8988T (cell line): ENCODE measurements around the gene CLCN5.
"Not testable (repeated sequence)": the region's sequence is repeated elsewhere in the genome, so short reads cannot be mapped to it uniquely, and the experiment has no call there.

Experiments used
- DNase-seq: peaks from one replicate; pipeline ENCODE4 v3.0.0; 2011

Gene CLCN5

DNA sequence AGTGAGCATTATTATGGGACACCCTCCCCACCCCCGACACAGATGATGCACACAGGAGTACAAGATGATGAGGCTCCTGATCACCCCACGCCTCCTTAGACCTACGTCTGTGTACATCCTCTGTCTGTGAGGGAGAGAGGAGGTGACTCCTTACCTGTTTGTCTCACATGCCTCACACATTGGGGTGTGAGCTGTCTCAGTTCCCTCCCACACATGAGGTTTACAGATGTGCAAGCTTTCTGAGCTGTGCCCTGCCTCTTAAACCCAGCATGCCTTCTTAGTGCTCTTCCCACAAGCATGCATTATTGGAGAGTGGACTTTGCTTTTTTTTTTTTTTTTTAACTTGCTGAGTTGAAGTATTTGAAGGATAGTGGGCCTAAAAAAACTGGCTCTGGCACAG lies 76.7 kb downstream of the CLCN5 start:
- no peak for DNase-seq

DNA sequence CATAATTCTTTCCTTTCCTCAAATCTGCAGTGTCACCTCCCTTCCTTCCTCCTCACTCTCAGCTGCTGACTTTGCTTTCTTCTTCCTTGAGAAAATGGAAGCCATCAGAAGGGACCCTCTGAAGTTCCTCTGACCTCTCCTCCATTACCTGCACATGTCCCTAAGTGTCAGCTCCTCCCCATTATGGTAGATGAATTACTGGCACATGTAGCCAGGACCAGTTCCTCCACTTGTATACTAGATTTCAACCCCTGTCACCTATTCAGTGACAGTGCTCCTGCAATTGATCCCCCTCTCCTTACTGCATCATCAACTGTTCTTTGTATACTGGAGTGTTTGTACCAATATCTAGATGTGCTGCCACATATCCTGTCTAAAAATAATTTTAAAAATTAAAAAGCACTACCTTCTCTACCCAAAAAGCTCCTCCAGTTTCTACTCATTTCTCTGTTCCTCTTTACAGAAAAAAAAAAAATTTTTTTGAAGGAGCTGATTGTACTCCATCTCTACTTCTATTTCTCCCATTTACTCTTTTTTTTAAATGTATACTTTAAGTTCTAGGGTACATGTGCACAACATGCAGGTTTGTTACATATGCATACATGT lies 78.6 kb downstream of the CLCN5 start:
- no peak for DNase-seq

DNA sequence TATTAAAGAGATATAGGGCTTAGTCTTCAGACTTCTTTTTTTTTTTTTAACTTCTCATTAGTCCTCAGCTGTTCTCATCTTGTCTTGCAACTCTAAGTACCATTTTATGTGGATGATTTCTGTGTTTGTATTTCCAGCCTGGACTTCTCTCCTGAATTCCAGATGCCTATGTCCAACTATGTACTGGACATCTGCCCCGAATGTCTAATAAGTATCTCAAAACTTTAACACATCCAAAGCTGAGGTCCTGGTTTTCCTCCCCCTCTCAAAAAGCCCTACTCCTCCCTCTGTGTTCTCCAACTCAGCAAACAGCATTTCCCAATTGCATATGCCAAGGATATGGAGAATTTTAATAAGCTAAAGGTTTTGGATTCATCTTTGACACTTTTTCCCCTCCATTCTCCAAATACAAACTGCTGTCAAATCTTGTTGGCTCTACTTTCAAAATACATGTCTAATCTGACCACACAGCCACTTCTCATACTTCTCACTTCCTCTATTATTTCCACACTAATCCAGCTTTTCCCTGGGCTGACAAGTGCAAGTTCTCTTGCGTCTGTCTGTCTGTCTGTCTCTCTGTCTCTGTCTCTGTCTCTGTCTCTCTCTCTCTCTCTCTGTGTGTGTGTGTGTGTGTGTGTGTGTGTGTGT lies 79.8 kb downstream of the CLCN5 start:
- no peak for DNase-seq

DNA sequence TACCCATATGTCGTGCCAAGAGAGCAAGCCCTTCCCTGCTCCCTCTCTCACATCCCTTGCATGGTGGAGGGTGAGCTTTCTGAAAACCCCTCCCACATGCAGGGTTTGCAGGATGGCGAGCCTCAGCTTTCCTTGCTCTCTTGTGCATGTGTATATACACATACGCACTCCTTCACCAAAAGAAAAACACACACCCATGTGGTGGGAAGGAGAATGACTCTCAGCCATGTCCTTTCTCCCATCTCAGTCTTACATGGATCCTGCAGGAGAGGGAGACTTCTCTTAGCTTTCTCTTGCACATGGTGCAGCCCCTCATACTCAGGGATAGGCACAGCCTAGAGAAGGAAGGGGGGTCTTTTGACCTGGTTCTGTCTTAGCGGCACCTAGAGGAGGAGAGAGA lies 81.1 kb downstream of the CLCN5 start:
- no peak for DNase-seq

DNA sequence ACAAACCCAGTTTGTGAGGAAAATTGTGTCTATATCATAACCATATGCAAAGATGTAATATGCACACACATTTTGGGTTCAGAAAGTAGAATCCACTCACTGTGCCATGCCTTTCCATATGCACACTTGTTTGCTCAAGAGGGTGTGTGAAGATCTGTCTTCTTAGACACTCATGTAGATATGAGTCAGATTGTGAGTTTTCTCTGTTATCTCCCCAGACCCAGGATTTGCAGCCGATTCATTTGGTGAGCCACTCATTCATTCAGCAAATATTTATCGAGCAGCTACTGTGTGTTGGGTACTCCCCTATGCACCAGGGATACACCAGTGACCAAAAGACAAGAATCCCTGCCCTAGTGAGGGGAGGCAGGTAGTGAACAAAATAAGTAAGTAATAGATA lies 81.5 kb downstream of the CLCN5 start:
- no peak for DNase-seq

DNA sequence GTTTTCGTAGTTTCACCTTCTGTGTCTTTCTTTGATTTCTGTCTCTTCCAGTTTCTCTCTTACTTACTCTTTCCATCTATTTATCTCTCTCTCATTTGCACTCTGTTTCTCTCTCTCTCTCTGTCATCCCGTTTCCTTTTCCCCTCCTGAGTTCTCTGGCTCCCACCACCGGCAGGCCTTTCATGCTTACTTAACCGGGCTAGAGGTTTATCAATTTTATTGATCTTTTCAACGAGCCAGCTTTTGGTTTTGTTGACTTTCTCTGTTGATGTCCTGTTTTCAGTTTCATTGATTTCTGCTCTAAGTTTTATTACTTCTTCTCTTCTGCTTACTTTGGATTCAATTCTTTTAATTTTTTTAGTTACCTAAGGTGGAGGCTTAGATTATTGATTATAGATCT lies 103.2 kb downstream of the CLCN5 start:
- DNase-seq: not testable (repeated sequence)

DNA sequence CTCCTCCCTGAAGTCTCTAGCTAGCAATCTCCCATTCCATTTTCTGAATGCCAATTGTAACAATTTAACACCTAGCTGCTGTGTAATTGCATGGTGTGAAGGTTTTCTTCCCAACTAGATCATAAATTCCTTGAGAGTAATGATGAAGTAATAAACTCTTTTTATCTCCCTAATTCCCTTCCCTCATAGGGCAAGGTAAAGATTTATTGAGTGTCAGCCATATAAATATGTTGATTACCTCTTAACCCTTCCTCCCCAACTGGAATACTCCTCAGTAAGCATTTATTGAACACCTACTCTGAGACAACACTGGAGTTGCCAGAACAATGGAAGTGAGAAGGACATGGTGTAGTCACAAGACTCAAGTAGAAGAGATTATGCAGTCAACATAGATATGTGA lies 112.7 kb downstream of the CLCN5 start:
- no peak for DNase-seq

DNA sequence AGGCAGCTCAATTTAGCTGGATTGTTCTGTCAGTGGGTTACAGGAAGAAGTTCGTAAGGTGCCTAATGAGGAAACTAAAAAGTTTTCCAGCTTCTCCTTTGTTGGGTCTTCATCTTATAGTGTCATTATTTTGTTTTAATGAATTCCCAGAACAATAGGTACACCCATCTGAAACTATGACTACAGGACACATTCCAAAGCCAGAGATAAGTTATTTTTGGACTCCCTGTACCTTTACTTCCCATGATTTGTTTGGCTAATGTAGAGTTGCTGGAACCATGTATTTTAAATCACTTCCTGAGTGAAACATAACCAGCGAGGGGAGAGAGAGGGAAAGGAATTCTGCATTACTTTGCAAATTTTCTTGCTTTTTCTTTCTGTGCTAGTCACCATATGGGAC lies 114.0 kb downstream of the CLCN5 start:
- DNase-seq: no peak

DNA sequence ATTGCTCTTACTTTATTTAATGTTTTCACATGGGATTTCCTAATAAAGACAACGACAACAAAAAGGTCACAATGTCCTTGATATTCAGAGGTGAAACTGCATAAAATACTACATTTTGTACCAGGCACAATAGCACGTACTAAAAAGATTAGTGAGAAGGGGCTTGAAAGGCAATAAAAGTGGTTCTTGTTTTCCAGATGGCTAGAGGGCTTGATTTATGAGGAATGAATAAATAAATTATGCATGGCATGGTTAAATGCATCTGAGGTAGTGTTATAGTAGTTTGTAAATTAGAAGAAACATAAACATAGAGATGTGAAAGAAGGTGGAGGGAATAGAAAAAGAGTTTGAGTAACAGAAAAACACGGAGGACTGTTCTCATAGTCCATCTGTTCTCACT lies 123.4 kb downstream of the CLCN5 start:
- no peak for DNase-seq

DNA sequence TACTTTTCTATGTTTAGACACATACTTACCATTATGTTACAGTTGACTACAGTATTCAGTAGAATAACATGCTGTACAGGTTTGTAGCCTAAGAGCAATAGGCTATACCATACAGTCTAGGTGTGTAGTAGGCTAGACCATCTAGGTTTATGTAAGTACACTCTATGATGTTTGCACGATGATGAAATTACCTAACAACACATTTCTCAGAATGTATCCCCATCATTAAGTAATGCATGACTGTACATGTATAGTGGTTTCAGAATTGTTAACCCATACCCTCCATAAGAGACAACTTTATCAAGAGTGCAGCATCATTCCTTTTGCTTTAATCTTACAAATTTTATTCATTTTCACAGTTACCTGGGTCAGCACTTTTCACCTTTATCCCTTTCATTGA lies 126.8 kb downstream of the CLCN5 start:
- no peak for DNase-seq

DNA sequence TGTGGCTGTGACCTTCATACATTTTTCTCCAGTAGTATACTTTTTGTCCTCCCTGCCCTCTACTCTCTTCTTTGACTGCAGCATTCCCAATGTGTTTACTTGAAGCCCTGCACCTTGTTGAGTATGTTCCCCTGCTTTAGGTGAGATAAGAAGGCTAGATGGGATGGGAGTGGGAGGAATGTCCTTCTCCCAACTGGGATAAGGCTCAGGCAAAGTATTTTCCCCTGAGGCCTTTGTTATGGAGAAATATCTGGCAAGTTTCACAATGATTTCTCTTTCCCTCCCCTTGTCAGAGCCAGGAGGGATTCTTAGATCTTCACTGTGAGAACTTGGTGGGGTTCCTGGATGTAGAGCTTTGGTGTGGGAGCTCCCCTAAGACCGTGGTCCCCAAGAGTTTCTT lies 131.8 kb downstream of the CLCN5 start:
- no peak for DNase-seq

DNA sequence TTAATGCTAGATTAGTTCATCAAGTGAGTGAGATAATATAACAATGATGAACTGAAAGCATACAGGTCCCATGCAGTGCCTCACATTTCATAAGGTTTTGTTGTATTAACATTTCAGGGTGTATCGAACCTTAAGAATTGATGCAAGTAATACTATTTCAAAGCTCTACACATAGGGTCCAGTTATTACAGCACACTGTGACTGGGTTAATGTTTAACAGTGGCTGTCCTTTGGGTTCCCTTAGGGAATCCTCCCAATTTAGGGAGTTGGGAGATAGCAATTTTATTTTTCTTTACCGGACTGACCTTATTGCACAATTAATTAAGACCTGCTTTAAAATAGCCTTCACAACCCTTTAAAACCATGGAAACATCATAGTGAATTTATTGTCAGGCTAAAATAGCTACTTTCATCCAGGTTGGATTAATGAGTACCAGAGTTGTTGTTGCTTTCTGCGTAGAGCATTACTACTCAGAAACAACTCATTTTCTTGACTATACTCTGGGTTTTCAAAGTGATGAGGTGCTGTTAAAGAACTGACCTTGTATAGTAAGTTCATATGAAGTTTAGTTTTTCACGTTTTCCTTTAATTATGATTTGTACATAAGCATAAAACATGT lies 144.0 kb downstream of the CLCN5 start:
- DNase-seq: no peak

DNA sequence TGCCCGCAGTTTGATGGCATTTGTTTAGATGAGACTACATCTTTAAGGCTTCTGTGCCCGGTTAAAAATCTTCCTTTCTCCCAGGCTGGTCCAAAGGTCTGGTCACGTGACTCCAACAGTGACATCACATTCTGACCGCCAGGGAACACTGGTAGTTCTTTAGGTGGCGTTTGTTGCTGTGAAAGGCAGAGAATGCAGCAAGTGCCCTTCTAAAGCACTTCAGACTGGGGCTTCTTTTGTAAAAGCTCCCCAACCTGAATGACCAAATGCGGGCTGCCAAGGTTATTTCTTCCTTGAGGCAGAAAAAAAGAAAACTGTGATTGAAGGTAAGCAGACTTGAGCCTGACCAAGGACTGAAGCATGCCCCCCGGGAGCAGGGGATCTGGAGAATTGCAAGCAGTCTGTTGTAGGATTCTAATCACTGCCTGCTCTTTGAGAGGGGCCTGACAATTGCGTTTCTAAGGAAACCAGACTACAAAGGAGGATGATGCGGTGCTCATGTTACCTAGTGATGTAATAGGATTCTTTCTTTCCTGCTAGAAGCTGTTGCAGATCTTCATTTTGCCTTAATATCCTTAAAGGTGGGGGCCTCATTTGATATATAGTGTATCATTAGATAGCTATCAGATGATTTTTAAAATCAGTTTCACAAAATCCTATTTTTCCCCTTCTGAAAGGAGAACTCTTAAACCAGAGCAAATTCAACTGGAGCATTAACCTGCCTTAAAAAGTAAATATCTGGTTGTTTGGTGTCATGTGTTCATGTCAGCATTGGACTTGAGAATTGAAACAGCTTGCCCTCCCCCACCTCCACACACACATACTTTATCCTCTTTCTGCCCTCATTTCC lies 145.3 kb downstream of the CLCN5 start:
- DNase-seq: no peak

DNA sequence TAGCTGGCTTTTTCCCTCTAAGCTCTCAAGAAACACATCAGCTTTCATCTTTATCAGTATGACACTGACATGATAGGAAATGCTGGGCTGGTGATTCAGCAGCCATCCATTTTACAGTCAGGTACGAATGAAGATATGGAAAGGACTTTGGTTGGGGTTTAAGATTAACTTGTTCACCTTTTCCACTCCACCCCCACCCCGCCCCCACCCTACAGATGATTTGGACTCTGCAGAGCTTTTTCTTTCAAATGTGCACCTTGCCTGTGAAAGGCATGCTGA lies 145.8 kb downstream of the CLCN5 start:
- DNase-seq: no peak

DNA sequence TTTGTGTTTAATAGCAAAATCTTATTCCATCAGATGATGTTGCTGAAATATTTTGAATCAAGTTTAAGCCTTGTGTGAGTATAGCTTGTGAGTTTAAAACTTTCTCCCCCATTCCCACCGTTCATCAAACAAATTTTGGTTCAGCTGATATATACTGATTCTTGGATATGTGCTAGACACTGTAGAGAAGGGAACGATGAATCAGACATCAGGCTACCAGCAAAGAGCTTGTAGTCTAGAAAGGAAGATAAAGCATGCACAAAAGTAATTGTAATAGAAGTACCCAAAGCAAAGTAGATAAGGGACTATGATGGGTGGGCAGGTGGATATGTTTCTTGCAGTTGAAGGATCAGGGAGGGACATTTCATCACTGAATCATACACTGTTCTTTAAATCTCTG lies 146.5 kb downstream of the CLCN5 start:
- no peak for DNase-seq

DNA sequence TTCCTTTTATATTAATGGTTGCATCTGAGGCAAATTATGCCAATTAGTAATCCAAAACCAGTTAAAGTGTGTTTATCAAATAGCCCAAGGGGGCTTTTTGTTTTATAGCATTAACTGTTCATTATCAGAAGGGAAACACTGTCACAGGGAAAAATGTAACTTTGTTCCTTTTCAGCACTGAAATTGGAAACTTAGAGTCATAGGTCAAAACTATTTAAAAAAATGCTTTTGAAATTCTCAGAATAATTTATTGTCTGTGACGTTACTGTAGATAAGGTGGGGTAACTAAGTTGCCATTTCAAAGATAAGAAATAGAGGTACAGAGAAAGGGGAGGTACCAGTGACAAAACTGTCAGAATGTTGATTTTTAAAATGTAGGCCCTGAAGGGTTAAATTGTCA lies 149.1 kb downstream of the CLCN5 start:
- DNase-seq: no peak

DNA sequence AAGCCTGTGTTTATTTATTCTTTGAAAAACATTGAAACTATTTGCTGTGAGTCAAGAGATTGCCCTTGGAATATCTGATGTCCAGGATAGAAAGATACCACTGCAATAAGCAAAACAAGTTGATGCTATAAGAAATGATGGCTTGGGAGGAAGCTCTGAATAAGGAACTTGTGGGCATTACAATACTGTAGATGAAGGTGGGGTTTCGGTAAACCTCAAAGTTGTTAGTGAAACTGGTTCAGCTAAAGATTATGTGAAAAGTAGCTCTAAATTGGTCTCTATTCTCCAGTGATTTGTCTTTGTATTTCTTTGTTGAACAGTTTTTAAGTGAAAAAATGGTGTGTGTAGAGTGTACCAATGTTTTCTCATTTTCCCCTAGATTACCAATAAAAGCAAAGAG lies 149.7 kb downstream of the CLCN5 start:
- no peak for DNase-seq

DNA sequence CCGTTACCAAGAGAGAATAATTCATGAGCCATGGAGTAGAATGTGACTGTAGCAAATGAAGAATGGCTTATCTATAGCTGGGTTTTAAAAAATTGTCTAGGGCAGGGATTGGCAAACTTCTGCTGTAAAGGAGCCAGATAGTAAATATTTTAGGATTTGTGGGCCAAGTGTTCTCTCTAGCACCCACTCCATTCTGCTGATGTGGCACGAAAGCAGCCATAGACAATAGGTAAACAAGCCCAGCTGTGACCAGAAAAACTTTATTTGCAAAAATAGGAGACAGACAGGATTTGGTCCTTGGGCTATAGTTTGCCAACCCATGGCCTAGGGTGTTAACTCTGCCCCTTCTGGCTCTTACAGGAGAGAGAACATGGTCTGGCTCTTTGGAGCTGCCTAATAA lies 151.2 kb downstream of the CLCN5 start:
- no peak for DNase-seq

DNA sequence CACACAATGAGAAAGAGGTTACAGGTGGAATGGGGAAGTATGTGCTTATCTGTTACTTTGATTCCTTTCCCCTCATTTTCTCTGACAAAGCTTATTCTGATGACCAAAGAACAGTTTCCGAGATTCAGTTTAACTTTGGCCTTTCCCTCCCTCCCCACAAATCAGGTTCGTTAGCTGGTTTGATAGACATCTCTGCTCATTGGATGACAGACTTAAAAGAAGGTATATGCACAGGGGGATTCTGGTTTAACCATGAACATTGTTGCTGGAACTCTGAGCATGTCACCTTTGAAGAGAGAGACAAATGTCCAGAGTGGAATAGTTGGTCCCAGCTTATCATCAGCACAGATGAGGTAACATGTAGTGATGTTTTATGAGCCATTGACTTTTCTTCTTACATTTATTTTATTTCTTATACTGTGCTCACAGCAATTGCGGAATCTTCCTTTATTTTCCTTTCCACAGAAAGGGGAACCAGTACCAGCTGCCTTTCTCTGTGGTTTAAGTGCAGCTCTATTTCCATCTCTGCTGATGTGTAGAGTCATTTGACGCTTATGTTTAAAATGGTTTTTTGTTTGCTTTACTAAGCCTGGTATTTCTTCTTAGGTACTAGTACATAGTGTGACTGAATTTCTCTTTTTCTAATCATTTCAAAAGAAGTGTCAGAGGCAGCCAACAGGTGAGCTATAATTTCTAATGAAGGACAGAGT lies 153.4 kb downstream of the CLCN5 start:
- DNase-seq: no peak

DNA sequence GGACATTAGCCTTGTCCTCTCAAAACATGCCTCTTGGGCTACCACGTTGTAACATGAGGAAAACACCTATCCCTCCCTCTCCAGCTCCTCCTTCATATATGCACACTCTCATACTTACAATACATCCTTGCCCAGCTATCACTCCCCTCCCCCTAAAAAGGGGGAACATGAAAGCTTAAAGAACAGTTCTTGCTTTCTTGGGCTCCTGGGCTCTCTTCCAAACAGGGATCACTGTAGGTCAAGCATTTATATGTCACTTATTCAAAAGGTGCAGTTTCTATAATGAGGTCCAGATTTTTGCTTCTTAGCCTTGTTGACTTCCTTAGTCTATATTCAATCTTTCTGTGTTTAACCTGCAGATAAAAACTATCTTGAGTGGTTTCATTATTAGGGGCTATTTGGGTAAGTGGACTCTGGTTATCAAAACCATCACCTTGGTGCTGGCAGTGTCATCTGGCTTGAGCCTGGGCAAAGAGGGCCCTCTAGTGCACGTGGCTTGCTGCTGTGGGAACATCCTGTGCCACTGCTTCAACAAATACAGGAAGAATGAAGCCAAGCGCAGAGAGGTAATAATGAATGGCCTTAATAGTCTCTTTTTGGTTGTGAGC lies 159.0 kb downstream of the CLCN5 start:
- no peak for DNase-seq

DNA sequence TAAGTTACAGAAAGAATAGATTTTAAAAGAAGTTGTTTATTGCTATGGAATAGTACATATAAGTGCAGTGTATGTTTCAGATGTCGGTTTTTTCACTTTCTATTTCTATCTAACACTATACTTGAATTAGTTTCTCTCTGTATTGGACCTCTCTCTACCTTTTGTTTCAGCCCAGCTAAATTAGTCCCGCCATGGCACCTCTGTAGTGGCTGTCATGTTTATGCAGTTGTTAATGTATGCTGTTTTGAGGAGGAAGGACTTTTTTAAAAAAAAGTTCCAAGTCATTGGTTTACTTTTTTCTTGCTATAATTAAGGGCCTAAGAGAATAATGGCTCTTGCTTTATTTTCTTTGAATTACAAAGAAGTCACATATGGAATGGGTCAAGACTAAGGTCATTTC lies 160.3 kb downstream of the CLCN5 start:
- DNase-seq: no peak

DNA sequence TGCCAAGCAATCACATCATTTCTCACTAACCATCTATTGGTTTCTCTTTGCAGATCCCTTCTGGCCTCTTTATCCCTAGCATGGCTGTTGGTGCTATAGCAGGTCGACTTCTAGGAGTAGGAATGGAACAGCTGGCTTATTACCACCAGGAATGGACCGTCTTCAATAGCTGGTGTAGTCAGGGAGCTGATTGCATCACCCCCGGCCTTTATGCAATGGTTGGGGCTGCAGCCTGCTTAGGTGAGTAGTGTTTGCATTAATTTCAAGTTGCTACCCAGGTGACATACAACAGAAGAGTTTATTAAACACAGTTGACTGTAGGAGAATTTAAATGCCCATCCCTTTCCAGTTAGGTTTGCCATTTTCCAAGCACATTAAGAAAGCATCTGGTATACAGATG lies 166.2 kb downstream of the CLCN5 start:
- DNase-seq: no peak

DNA sequence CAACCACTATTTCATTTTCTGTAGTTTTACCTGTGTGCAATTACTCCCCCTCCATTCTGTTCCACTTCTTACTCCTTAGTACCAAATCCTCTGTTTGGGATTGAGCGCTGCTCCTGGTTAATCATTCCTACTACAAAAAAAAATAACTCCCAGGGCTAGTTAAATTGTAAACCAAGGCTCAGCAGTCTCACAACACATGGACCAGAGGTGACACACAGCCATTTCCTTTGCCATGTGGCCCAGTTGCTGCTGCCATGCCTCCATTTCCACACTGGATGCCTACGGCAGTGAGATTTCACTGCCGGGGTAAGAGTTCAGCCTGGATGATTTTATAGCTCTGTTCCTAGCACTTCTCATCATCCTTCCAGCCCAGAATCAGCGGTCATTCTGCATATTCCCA lies 171.2 kb downstream of the CLCN5 start:
- no peak for DNase-seq
